Common myeloid progenitor, CD34-positive (primary cell): ENCODE data around the gene TSPAN33.

Experiments
- CTCF ChIA-PET: fragments of 350-600 bp; sonication (Branson Sonifier 250); formaldehyde crosslinking; loops from one replicate; lab custom pipeline; 2021; ENCODE audit warnings: antibody characterized with exemption; lab: Charles Lee
- POLR2A ChIA-PET: fragments of 350-600 bp; sonication (Branson Sonifier 250); formaldehyde crosslinking; loops from one replicate; lab custom pipeline; 2021; ENCODE audit warnings: antibody characterized with exemption; lab: Charles Lee
- DNase-seq, 3 donors: peaks; one replicate each; pipeline versions ENCODE4 v3.0.0 to v3.0.0-alpha.2; 2013
- H3K27ac ChIP-seq, 2 experiments: 1 replicate in 1 of 2; 2 replicates in 1 of 2; pipeline ENCODE4 v1.7.0; 2013; ENCODE audit warnings: inconsistent platforms in 2 of 2, low read length in 2 of 2, mild to moderate bottlenecking in 2 of 2, low read depth in 1 of 2, moderate library complexity in 1 of 2; ENCODE audit not compliant: severe bottlenecking in 2 of 2, insufficient read depth in 1 of 2, poor library complexity in 1 of 2
- H3K27me3 ChIP-seq, 5 experiments: replicated peaks in 2 of 5; 1 replicate in 3 of 5; 2 replicates in 2 of 5; pipeline versions ENCODE4 v1.6.1 to v1.7.0; 2013; ENCODE audit warnings: low read length in 4 of 5, mild to moderate bottlenecking in 2 of 5, moderate library complexity in 2 of 5, inconsistent platforms in 1 of 5; ENCODE audit not compliant: insufficient read depth in 5 of 5, control insufficient read depth in 4 of 5
- H3K36me3 ChIP-seq, 4 experiments: 1 replicate in 2 of 4; 2 replicates in 2 of 4; pipeline versions ENCODE4 v1.6.1 to v1.7.0; 2013; ENCODE audit warnings: low read length in 3 of 4, control low read depth in 1 of 4, mild to moderate bottlenecking in 1 of 4; ENCODE audit not compliant: control insufficient read depth in 4 of 4, insufficient read depth in 4 of 4
- H3K4me1 ChIP-seq, 4 experiments: 1 replicate in 3 of 4; 2 replicates in 1 of 4; pipeline versions ENCODE4 v1.6.1 to v1.7.1; 2013; ENCODE audit warnings: low read length in 3 of 4, mild to moderate bottlenecking in 3 of 4, control low read depth in 1 of 4, inconsistent platforms in 1 of 4, moderate library complexity in 1 of 4; ENCODE audit not compliant: control insufficient read depth in 4 of 4, insufficient read depth in 4 of 4; ENCODE audit errors: control extremely low read depth in 1 of 4
- H3K4me3 ChIP-seq, 7 experiments: 1 replicate in 4 of 7; 2 replicates in 3 of 7; pipeline versions ENCODE4 v1.5.1 to v1.7.0; 2013; ENCODE audit warnings: mild to moderate bottlenecking in 7 of 7, low read length in 6 of 7, moderate library complexity in 6 of 7, inconsistent platforms in 2 of 7, low read depth in 2 of 7, control low read depth in 1 of 7; ENCODE audit not compliant: insufficient read depth in 4 of 7, control insufficient read depth in 1 of 7; ENCODE audit errors: extremely low read depth in 1 of 7
- H3K9me3 ChIP-seq, 5 experiments: 1 replicate in 4 of 5; 2 replicates in 1 of 5; pipeline versions ENCODE4 v1.6.1 to v1.7.1; 2013; ENCODE audit warnings: low read length in 4 of 5, mild to moderate bottlenecking in 2 of 5, inconsistent platforms in 1 of 5, low read depth in 1 of 5, moderate library complexity in 1 of 5; ENCODE audit not compliant: control insufficient read depth in 4 of 5, insufficient read depth in 2 of 5; ENCODE audit errors: control extremely low read depth in 1 of 5
- WGBS: methylation state at CpG from one replicate; pipeline ENCODE4 v1.1.5; 2013; ENCODE audit not compliant: insufficient coverage; 5-methylcytosine and 5-hydroxymethylcytosine counted together

The TSPAN33 gene

GRCh38 chr7:129187681-129188371 is 43.3 kb downstream of the TSPAN33 start:
- peak in 1 of 3 donors; percentile 17 for DNase-seq
- Histone ChIP-seq H3K9me3 (no peaks in the 10 kb centered on the region), H3K4me1 (peaks cover 0 to 19% (median 16%) of the 10 kb centered on the region in 4 experiments), H3K4me3 (peak overlapping the region; percentile 47 to 86 (median 72)), H3K27ac (no peak overlapping the region), H3K36me3 (peaks cover 0 to 3% (median under 1%) of the 10 kb centered on the region in 4 experiments), H3K27me3 (peaks cover 0 to 3% (median 0%) of the 10 kb centered on the region in 5 experiments)
- ChIA-PET CTCF (no interaction called here), POLR2A (interaction anchor here (0.9 kb wide), 1 partner anchor 18 kb away, joined by 3 read pairs; no protein-coding TSS in a partner anchor)
- 37% methylated on average over 12 of the region's 14 CpGs for WGBS

- DNase-seq, result peak; percentile 26 to 76 (median 67)
- CTCF ChIA-PET, result interaction anchor here (1.2 kb wide), 1 partner anchor 19 kb away, joined by 3 read pairs; no protein-coding TSS in a partner anchor
- Histone ChIP-seq H3K36me3 (peaks cover 0 to 3% (median 2%) of the 10 kb centered on the region in 4 experiments), H3K4me3 (peak within 1 kb of the TSS; percentile 47 to 86 (median 72)), H3K27ac (peak within 1 kb of the TSS in 1 of 2 experiments; percentile 30), H3K27me3 (peaks cover 0 to 3% (median 0%) of the 10 kb centered on the region in 5 experiments), H3K4me1 (peaks cover 0 to 19% (median 16%) of the 10 kb centered on the region in 4 experiments), H3K9me3 (no peaks in the 10 kb centered on the region)
- POLR2A ChIA-PET, result interaction anchor here (0.9 kb wide), 1 partner anchor 18 kb away, joined by 3 read pairs; no protein-coding TSS in a partner anchor
- 0% methylated on average over 1 of the region's 48 CpGs for WGBS
Measured at GRCh38 chr7:129188372-129188891, 43.9 kb downstream of the TSPAN33 start, which contains the start of gene SMO. Gene SMO, plus strand, starts transcription at chr7:129188633. Its CDS starts 519 bp downstream, at chr7:129189152.

GRCh38 chr7:129188892-129189660 is 44.6 kb downstream of the TSPAN33 start:
- peaks cover 0 to 19% (median 16%) of the 10 kb centered on the region in 4 experiments for H3K4me1 ChIP-seq
- 0% methylated on average over 49 of the region's 83 CpGs for WGBS
- peak overlapping the region in 1 of 2 experiments; percentile 30 for H3K27ac ChIP-seq
- H3K4me3 ChIP-seq, result peak overlapping the region; percentile 47 to 86 (median 72)
- peak in 2 of 3 donors; percentile 13 to 33 for DNase-seq
- ChIA-PET CTCF (interaction anchor here (0.8 to 1.2 kb wide), 2 partner anchors 18 to 23 kb away, joined by 3 read pairs; no protein-coding TSS in a partner anchor), POLR2A (interaction anchor here (0.9 kb wide), 1 partner anchor 19 kb away, joined by 3 read pairs; no protein-coding TSS in a partner anchor)
- peaks cover 0 to 3% (median 0%) of the 10 kb centered on the region in 5 experiments for H3K27me3 ChIP-seq
- peaks cover 0 to 3% (median 2%) of the 10 kb centered on the region in 4 experiments for H3K36me3 ChIP-seq
- H3K9me3 ChIP-seq, result no peaks in the 10 kb centered on the region

DNA sequence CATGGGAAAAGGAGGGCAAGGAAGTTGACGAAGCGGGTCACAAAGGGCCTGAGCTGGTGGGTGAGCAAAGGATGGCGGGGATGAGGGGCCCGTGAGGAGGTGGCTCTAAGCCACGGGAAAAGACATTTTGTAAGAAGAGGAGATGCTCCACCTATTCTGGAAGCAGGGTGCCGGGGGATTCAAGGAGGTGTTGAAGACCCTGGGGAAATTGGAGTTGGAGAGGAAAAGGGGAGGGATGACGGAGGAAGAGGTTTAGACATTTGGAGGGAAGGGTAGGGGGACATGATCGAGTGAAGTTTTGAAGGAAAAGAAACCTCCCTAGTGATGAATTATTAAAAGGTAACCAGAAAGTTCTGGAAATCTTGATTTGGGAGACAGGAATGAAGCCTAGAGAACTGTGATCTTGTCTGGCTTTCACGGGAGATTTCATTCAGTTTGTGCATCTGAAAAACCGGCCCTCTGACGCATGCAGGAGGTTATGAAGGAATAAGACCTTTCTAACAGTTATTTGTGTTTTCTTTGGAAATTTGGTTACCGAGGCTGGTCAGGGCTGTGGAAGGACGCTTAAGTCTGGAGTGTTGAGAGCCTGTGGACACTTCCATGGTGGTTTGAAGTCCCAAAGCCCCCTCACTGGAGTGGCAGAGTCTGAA is 45.3 kb downstream of the TSPAN33 start:
- POLR2A ChIA-PET, result no interaction called here
- DNase-seq, result no peak
- H3K36me3 ChIP-seq, result peaks cover 0 to 3% (median 2%) of the 10 kb centered on the region in 4 experiments
- H3K9me3 ChIP-seq, result no peaks in the 10 kb centered on the region
- H3K27ac ChIP-seq, result no peak overlapping the region
- H3K4me3 ChIP-seq, result peak overlapping the region; percentile 47 to 86 (median 72)
- CTCF ChIA-PET, result interaction anchor here (0.8 to 1.2 kb wide), 2 partner anchors 17 to 24 kb away, joined by 3 read pairs; no protein-coding TSS in a partner anchor
- peaks cover 0 to 3% (median 0%) of the 10 kb centered on the region in 5 experiments for H3K27me3 ChIP-seq
- WGBS, result 47% methylated on average over 13 of the region's 13 CpGs
- H3K4me1 ChIP-seq, result peaks cover 0 to 19% (median 16%) of the 10 kb centered on the region in 4 experiments

DNA sequence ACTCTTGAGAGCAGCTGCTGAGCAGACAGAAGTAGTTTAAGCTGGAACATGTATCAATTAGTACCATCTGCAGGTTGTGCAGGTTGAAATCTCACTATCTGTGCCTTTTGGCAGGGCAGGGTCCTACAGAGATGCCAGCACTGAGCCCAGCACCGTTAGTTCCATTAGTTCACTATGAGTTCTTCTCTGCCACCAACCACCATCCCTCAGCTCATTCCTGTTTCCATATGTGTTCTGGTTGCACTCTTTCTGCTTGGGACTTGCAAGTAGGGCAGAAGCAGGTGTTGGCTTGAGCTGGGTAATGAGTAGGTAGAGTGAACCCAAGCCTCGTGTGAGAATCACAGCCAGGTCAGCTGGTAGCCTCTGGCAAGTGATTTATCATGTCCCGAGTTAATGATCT is 46.8 kb downstream of the TSPAN33 start:
- Histone ChIP-seq H3K27ac (no peak overlapping the region), H3K27me3 (peaks cover 0 to 3% (median 0%) of the 10 kb centered on the region in 5 experiments), H3K4me1 (peaks cover 0 to 19% (median 16%) of the 10 kb centered on the region in 4 experiments), H3K4me3 (no peak overlapping the region), H3K9me3 (no peaks in the 10 kb centered on the region), H3K36me3 (peaks cover 0 to 3% (median 2%) of the 10 kb centered on the region in 4 experiments)
- ChIA-PET CTCF (interaction anchor here (1.1 kb wide), 1 partner anchor 27 kb away, joined by 4 read pairs; no protein-coding TSS in a partner anchor), POLR2A (no interaction called here)
- DNase-seq, result no peak
- WGBS, result 100% methylated on average over 3 of the region's 3 CpGs

DNA sequence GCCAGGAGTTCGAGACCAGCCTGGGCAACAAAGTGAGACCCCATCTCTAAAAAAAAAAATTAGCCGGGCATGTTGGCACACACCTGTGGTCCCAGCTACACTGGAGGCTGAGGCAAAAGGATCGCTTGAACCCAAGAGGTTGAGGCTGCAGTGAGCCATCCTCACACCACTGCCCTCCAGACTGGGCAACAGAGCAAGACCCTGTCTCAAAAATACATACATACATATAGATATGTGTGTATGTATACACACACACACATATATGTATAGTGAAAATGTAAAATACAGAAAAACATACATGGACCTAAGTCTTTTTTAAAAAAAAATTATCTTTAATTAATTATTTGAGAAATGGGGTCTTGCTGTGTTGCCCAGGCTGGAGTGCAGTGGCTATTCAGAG is 49.4 kb downstream of the TSPAN33 start:
- Histone ChIP-seq H3K27ac (no peak overlapping the region), H3K36me3 (peaks cover 0 to 3% (median 3%) of the 10 kb centered on the region in 4 experiments), H3K27me3 (peaks cover 0 to 1% (median 0%) of the 10 kb centered on the region in 5 experiments), H3K4me3 (no peak overlapping the region), H3K9me3 (no peaks in the 10 kb centered on the region), H3K4me1 (peaks cover 0 to 12% (median 10%) of the 10 kb centered on the region in 4 experiments)
- WGBS, result 100% methylated on average over 2 of the region's 3 CpGs
- ChIA-PET CTCF (interaction anchor here (1.3 to 1.5 kb wide), 3 partner anchors 13 to 30 kb away, joined by 4 to 7 read pairs (median 6); no protein-coding TSS in a partner anchor), POLR2A (no interaction called here)
- no peak for DNase-seq
